HG03066 (cell line): Measurements from ENCODE around the gene ACVR1C.

ENCODE experiments used
- ATAC-seq: cut with Tn5 transposase; IDR thresholded peaks from one replicate; pipeline ENCODE4 v1.9.1; 2021; ENCODE audit warnings: low read depth; ENCODE audit not compliant: unreplicated experiment

The ACVR1C gene

DNA sequence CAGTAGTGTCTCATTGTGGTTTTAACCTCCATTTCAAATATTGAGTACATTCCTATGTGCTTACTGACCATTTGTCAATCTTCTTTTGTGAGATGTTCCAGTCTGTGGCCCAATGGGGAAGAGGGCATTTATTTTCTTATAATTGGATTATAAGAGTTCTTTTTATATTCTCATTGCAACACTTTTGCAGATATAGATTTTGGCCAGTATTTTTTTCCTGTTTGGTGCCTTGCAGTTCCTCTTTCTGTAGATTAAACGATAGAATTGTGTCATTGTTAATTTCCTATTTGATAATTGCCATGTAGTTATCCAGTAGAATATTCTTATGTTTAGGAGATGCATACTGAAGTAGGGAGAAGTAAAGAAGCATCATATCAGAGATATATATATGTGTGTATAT is 128.3 kb downstream of the ACVR1C start:
- no peak for ATAC-seq

DNA sequence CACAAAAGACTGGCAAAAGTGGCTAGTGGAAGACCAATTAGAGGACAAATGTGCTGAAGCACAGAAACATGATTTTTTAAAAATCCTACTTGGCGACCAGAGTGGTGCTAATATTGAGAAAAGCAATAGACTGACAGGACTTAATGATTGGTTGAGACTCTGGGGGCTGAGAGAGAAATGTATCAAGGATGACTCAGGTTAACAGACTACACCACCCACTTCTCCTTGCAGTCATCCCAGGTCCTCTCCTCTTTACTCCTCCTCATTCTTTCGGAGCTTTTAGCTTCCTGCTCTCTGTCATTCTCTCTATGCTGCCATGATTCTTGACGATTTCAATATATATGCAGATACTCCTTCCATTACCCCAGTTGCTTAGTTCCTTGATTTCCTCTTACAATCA is 130.2 kb downstream of the ACVR1C start:
- ATAC-seq, result no peak

DNA sequence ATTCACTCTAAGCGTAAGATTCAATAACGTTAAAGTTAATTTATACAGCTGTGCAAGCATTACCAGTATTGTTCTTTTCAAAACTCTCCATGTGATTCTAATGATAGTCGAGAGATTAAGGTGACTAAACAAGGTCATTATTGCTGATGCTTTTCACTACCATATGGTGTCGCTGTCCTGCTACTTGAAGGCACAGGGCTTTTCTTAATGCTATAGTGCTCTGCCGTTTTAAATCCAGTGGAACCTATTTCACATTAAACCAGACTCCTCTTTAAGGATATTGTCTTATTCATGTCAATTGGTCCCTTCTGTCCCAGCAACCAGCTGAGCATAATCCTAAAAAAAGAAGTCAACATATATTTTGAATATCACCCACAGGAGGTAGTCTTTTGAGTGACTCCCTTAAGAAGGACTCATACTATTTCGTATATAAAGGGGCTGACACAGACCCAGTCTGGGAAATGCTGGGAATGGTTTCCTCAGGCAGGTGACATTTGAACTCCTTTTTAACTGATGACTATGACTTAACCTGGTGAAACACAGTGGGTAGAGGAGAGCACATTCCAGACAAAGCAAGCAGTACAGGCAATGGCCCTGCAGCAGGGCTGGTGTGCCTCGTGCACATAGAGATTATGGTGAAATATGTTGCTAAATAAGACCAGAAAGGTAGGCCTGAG is 130.9 kb downstream of the ACVR1C start:
- ATAC-seq, result peak; percentile 91

GRCh38 chr2:157492189-157492773 is 136.4 kb downstream of the ACVR1C start:
- ATAC-seq, result peak; percentile 97

- ATAC-seq, result no peak
Observed at GRCh38 chr2:157489983-157490382, 138.7 kb downstream of the ACVR1C start.

DNA sequence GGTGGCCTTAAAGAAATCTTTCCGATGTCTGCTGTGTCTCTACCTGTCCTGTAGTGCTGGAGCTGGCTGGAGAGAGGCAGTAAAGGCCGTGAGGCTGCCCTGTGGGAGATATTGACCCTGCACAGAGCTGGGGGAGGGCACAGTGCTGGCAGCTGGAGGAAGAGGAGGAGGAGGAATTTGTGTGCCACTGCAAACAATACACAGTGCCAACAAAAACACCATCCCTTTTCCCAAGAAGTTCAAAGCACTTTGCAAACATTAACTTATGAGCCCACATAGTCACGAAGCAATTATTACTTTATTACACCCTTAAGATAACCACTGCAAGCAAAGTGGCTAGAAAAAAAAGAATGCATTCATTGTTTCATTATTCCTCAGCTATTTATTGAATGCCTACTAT is 139.8 kb downstream of the ACVR1C start:
- ATAC-seq, result no peak

DNA sequence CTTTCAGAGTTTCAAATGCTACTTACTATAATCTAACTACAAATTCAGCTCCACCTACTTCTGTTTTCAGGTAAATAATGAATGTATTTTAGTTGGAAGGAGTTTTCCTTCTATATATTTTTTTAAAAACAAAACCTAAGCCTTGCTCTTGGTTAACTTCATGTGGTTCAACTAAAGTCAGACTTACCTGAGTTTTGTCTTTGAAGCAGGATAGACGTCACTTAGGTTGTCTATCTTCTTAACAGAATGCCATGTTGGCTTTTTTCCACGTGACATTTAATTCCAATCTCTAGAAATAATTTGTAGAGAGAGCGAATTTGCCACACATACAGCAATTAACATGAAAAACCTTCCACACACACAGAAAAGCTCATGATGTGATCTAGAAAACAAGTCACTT is 140.9 kb downstream of the ACVR1C start:
- ATAC-seq, result no peak

- ATAC-seq, result no peak
Observed at GRCh38 chr2:157487271-157487610, 141.4 kb downstream of the ACVR1C start.

- ATAC-seq, result no peak
Observed at GRCh38 chr2:157486596-157487270, 141.9 kb downstream of the ACVR1C start.

DNA sequence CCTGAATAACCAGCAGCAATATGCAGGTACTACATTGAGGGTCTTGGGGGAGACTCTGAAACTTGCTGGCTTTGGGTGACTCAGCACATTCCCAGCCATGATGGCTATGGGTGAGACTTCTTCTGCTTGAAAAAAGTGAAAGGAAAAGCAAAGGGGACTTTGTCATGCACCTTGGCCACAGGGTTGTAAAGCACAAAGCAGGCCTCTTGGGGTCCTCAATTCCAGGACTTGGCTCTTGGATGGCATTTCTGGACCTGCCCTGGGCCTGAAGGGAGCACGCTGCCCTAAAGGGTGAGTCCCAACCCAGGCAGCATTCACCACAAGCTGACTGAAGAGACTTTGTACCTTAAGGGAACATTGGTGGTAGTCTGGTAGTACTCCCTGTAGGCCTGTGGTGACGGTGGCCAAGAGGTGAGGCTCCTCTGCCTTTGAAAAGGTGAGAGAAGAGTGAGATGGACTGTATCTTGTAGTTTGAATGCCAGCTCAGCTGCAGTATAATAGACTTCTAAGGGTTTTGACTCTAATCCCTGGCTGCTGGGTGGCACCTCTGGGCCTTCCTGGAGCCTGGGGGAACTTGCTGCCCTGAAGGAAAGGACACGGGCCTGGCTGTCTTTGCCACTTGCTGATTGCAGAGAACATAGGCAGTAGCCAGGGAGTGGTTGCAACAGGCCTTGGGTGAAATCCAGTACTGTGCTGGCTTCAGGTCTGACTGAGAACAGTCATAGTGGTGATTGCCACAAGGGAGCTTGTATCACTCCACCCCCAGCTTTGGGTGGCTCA is 148.3 kb downstream of the ACVR1C start:
- peak; percentile 57 for ATAC-seq

DNA sequence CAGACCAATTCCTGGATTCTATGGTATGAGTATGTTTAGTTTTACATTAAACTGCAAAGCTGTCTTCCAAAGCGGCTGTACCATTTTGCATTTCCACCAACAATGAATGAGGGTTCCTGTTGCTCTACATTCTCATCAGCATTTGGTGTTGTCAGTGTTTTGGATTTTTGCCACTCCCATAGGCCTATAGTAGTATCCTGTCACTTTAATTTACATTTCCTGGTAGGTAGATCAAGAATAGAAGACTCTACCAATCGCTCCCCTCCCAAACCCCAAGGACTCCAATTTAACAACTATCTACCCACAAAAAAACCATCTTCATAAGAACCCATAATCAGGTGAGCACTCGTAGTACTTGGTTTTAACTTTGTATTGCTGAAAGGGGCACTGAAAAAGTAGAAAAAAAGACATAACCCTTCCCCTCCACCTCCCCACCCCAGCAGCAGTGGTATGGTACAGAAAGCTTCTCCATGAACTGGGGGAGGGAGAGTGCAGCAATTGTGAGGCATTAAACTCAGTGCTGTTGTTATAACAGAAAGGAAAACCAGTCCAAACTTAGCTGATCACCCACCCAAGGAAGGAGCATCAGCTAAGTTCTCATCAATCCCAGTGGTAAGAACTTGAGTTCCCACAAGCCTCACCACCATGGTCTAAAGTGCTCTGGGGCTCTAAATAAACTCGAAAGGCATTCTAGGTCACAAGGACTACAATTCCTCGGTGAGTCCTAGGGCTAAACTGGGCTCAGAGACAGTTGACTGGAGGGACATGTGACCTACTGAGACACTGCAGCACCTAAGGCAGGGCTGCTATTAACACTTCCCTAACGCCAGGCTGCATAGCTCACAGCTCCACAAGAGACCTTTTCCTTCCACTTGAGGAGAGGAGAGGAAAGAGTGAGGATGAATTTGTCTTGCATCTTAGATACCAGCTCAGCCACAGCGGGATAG is 149.3 kb downstream of the ACVR1C start:
- peak; percentile 44 for ATAC-seq

GRCh38 chr2:157477919-157478318 is 150.7 kb downstream of the ACVR1C start:
- ATAC-seq, result no peak

- no peak for ATAC-seq
Observed at GRCh38 chr2:157476953-157477709, 151.5 kb downstream of the ACVR1C start.
